Nucleus accumbens (tissue), 56 donors: ENCODE measurements around the gene BMPER.
"Not testable (repeated sequence)": the region's sequence is repeated elsewhere in the genome, so short reads cannot be mapped to it uniquely, and the experiment has no call there.

Experiments used
- DNase-seq, 56 donors: peaks; one replicate each; lab custom pipeline; 2025; lab: John Stamatoyannopoulos, UW

The BMPER gene

DNA sequence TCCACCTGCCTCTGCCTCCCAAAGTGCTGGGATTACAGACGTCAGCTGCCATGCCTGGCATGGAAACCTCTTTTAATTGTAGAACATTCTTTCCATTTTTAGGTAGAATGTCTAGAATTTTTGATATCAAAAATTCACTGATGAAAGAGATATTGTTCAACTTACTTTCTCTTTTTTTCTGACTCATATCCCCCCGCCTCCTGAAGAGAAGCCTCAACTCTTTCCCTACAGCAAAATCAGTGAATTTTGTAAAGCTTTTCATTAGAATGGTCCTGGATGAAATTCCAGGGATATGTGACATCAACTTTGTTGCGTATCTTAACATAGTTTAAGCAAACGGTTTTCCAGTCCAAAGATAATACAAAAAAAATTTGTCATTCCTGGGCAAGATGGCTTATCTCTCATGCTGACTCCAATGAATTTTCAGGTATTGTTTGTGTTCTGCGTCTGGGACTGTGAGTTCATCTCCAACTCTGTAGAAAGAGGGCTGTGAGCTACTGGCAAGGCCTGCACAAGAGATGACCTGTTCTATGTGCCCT, 256.8 kb downstream of the BMPER start:
- DNase-seq = no peak

DNA sequence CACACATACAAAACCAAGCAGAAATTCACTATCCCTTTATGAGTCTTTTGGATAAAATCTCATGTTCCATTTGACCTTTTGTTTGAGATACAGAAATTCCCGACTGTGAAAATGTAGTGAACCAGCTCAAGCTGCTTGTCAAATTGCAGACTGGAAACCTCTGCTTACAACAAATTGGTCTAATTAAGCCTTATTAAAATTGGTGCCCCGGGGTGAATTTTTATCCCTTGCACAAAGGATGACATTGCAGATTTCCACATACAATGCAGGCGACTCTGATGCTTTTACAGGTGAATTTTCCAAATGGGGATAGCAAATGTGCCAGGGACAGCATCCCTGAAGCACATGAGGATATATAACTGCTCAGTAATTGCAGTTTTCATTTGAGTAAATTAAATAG, 257.3 kb downstream of the BMPER start:
- DNase-seq = no peak

DNA sequence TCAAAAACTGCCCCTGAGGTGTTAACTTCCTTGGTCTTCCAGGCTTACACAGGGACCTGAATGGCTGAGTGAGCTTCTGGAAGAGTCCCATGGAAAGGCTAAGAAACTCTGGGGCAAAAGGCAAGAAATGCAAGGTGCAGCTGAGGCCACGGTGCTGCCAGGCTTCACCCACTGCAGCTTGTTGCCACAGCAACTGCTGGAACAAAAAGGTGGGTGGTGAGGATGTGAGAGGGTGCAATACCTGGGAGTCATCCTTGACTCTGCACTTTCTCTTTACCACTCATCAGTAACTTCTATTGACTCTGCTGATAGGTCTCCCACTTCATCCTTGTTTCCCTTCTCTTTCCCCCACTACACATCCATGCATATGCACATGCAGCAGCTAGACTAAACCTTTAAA, 258.6 kb downstream of the BMPER start:
- DNase-seq = peak in 30 of 56 donors; percentile 4 to 76 (median 38)

DNA sequence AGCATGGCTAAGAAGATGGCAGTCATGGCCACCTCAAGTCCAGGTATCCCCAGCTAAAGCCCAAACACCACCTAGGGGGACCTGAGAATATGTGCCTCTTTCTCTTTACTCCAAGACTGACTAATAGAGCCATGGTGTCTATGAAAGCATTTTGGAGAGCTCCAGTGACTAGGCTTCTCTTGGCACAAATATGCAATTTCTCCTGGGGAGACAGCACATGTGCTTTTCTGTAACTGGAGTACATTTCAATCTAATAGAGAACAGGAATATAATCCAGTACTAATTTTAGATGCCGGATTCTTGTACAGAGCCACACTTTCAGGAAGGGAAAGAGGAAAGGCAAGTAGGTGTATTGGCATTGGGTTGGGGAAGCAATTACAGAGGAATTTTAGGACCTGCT, 260.1 kb downstream of the BMPER start:
- no peak for DNase-seq

DNA sequence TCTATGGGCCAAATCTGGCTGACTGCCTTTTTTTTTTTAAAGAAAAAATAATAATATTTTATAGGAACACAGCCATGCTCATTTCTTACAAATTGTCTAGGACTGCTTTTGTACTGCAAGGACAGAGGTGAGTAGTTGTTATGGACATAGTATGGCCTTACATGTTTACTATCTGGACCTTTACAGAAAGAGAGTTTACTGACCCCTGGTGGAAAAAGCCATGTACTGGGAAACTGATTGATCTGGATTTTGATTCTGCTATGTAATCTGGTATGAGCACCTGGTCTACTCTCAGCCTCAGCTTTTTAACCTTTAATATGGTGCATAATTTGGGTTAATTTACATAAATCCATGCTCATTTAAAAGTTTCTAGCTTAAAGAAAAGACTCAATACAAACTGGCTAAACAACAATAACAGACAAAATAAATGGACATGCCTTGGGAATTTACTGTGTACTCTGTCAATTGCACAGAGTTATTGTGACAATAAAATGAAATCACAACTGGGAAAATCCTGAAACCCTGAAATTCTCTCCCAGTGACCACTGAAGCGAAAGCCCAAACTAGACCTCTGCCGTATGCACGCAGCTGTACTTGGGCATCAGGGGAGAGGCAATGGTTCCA, 260.7 kb downstream of the BMPER start:
- no peak for DNase-seq

DNA sequence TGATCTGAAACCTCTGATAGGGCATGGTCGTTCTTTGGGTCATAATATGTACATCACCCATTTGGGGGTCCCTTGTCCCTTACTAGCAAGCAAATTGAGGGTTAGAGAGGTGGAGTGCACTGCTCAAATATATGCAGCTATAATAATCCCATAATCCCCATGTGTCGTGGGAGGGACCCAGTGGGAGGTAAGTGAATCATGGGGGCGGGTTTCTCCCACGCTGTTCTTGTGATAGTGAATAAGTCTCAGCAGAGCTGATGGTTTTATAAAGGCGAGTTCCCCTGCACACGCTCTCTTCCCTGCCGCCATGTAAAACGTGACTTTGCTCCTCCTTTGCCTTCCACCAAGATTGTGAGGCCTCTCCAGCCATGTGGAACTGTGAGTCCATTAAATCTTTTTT, 262.7 kb downstream of the BMPER start:
- DNase-seq = no peak

DNA sequence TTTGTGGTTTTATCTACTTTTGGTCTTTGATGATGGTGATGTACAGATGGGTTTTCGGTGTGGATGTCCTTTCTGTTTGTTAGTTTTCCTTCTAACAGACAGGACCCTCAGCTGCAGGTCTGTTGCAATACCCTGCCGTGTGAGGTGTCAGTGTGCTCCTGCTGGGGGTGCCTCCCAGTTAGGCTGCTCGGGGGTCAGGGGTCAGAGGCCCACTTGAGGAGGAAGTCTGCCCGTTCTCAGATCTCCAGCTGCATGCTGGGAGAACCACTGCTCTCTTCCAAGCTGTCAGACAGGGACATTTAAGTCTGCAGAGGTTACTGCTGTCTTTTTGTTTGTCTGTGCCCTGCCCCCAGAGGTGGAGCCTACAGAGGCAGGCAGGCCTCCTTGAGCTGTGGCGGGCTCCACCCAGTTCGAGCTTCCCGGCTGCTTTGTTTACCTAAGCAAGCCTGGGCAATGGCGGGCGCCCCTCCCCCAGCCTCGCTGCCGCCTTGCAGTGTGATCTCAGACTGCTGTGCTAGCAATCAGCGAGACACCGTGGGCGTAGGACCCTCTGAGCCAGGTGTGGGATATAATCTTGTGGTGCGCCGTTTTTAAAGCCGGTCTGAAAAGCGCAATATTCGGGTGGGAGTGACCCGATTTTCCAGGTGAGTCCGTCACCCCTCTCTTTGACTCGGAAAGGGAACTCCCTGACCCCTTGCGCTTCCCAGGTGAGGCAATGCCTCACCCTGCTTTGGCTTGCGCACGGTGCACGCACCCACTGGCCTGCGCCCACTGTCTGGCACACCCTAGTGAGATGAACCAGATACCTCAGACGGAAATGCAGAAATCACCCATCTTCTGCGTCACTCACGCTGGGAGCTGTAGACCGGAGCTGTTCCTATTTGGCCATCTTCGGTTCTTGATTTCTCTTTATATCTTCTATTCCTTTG, 269.6 kb downstream of the BMPER start:
- DNase-seq = not testable (repeated sequence)

DNA sequence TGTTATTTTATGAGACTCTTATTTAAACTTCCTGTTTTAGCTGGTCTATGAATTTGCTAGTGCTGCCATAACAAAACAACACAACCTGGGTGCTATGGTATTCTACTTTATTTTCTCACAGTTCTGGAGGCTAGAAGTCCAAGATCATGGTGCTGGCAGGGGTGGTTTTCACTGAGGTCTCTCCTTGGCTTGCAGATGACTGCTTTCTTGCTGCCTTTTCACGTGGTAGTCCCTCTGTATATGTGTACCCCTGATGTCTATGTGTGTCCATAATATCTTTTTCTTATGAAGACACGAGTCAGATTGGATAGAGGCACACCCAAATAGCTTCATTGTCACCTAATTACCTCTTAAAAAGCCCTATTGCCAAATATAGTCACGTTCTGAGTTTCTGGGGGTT, 270.5 kb downstream of the BMPER start:
- no peak for DNase-seq

DNA sequence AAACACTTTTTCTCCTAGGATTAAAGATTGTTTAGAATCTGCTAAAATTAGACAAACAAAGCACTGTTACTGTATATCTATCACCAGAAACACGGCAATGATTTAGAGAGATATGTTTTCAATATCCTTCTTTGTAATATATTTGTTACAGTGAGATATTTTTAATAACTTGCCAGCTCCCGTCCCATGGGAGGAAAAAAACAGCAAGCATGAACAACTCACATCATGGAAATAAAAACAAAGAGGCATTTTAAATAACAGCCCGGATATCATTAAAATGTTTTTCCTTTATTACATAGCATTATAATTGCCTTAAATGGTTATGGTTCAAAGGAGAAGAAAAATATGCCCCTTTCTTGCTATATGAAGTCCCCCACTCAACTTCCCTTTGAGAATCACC, 272.1 kb downstream of the BMPER start:
- DNase-seq = no peak

DNA sequence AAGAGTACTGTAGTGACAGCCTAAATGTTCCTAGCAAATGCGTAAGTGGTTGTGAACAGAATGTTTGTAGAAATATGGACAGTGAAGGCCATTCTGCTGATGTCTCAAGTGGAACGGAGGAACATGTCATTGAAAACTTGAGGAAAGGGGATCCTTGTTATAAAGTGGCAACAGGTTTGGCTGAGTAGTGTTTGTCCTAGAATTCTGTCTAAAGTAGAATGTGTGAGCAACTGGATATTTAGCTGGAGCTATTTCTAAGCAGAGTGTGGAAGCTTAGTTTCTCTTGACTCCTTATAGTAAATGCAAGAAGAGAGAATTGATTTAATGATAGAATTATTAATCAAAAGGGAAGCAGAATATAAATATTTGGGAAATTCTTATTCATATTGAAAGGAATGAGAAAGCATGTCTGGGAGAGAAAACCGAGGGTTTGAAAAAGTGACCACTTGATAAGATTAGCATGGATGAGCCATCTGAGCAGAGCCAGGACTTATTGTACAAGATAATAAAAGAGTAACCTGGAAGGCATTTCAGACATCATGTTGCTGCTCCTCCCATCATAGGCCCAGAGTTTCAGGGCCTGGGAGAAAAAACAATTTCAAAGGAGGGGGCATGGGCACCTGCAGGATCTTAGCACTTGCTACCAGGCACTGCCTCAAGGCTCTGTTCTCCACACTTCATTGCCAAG, 276.1 kb downstream of the BMPER start:
- no peak for DNase-seq

DNA sequence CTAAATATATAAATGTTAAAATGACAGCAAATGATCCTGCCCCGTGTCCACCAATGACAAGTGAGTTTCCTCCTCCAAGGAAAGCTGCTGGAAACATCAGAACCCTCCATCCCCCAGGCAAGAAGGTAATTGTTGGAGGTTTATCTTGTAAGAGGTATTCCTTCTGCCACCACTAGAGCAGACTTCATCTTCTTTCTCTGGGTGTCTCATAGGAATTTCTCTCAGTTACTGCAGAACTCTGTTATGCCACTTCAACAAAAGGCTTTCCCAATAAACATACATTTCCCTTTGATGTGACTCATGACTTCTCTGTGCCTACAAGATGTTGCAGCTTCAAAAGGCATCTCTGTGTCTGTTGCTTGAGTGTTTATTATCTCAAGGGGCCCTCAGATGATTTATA, 279.1 kb downstream of the BMPER start:
- no peak for DNase-seq

DNA sequence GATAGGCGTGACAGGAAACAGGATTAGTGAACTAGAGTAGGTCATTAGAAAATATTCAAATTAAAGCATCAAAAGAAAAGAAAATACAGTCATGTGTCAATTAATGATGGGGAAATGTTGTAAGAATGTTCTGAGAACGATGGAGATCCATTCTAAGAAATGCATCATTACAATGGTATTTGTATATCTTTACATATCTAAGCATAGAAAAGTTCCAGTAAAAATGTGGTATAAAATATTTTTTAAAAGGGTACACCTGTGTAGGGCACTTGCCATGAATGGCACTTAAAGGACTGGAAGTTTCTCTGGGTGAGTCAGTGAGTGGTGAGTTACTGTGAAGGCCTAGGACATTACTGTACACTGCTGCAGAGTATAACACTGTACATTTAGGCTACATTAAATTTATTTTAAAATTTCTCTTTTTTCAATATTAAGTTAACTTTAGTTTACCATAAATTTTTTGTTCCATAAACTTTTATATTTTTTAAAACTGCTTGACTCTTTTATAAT, 282.5 kb downstream of the BMPER start:
- DNase-seq = no peak

DNA sequence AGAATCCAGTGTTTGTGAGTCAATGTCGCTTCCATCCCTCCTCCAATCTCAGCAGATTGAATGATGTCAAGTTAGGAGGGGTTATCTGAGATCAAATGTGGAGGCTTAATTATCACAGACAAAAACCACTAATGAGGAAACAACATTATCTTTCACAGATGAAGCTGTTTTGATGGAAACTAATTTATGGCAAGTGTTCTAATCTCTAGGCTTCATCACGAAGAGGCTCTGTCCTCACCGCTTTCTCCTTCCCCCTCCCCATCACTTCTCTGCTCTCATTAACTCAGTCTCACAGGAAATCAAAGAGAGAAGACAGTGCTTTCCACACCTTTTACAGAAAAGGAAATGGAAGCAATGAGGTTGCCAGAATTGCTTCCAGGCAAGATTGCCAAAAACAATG, 283.7 kb downstream of the BMPER start:
- DNase-seq = no peak

DNA sequence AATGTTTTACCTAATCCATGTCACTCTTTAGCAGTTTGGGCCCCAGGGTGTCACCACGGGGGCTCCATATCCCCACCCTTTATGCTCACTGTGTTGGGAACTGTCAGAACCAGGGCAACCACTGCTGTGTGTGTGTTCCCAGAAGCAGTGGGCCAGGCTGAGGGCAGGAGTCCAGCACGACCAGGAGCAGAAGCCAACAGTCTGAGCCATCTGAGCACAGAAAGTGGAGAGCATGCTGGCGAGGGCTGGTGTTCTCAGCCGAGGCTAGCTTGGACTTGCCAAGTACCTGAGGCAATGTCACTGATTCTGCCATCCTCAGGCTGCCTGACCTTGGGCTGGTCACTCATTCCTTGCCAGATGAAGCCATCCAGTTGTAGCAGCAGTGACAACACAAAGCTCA, 285.0 kb downstream of the BMPER start:
- DNase-seq = peak in 38 of 56 donors; percentile 1 to 67 (median 24)

DNA sequence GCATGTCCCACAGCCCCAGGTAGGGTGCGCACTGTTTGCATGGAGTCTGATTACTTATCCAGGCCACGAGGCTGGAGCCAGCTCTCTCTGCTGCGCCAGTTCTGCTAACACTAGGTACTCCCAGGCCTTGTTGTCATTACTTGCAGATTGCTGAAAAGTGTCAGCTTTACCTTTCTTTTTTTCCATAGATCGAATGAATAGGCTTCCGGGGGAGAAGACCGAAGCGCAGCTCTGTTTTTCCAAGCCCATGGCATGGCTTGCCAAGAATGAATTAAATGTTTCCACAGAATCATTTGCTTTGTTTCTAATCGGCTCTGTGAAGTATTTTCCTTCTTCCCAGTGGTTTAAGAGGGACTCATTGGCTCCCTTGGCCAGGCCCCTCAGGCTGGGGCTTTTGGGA, 285.8 kb downstream of the BMPER start:
- DNase-seq = no peak

DNA sequence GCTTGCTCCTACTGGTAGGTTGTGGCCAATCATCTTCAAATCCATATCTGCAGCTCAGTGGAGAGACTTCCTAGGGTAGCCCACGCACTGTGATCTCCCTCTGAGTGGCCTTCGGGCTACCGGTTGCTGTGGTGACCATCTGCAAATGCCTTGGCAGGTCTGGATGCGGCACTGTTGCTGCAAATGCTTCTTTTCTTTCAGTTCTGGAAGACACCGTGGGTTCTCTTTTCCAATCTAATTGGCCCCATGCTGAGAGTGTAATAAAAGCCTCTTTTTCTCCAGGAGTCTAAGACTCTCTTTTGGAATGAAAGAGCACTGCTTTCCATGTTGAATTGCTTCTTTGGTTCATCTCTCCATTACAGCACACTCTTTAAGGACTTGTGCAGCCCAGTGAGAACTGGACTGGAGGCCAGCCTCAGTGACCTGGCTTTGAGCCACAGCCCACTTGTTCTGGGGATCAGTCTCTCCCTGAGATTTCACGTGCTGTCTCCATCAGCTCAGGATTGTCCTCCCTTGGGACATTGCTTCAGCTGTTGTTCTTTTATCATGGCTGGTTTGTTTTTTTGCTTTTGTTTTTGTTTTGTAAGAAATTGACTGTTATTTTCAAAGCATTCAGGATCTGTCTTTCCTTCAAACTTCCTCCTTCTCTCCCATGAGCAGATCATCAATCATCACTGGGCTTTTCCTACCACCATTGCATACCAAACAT, 286.6 kb downstream of the BMPER start:
- DNase-seq = peak in 37 of 56 donors; percentile 1 to 73 (median 15)

DNA sequence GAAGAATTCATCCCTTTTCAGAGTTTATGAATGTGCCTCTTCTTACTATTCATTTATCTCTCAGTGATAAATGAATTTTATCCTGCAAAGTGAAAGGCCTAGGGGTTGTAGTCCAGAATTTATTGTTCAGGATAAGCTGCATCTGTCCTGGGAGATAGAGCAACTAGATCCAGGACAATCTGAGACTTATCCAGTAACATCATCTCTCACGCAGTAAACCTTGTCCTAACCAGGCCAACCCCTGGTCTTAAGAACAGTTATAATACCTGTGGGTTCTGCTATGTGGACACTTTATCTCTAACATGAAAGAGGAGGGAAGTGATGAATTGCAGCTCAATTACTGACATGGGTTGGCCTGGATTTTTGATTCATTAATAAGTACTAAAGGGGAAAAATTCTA, 287.6 kb downstream of the BMPER start:
- no peak for DNase-seq

DNA sequence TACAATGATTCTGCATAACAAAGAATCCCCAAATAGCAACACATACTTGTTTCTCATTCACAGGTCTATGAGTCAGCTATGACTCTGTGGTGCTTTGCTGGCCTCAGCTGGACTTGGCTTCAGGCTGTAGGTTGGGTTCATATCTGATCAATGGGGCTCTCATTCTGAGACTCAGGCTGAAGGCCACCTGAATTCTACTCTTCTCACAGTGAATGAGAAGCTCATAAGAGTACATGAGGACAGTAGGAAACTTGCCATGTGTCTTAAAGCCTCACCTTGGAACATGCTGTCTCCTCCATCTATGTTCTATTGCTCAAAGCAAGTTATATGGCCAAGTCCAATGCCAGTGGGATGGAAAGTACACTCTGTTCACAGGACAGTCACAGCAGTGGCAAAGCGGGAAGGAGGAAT, 292.9 kb downstream of the BMPER start:
- DNase-seq = no peak
